Effector memory CD8-positive, alpha-beta T cell (primary cell): ENCODE measurements around the gene FOXO3.

Experiments
- ATAC-seq: fragments of 150-1000 bp; cut with Tn5 transposase; replicated peaks from 2 replicates; pipeline ENCODE4 v1.10.0; 2021; ENCODE audit warnings: mild to moderate bottlenecking, moderate library complexity
- DNase-seq, 3 experiments: peaks; one replicate each; pipeline ENCODE4 v3.0.0; 2021
- H3K27ac Mint-ChIP-seq, 2 donors: one replicate each; pipeline ENCODE4 v1.8.0; 2022; ENCODE audit warnings: mild to moderate bottlenecking in 2 of 2, mixed read lengths in 2 of 2, moderate library complexity in 2 of 2
- H3K27me3 Mint-ChIP-seq, 2 donors: one replicate each; pipeline ENCODE4 v1.8.0; 2022; ENCODE audit warnings: mixed read lengths in 2 of 2
- H3K36me3 Mint-ChIP-seq: one replicate; pipeline ENCODE4 v1.8.0; 2022; ENCODE audit warnings: mild to moderate bottlenecking, moderate library complexity, mixed read lengths; ENCODE audit not compliant: insufficient read depth
- H3K4me1 Mint-ChIP-seq, 2 donors: one replicate each; pipeline ENCODE4 v1.8.0; 2022; ENCODE audit warnings: low read depth in 2 of 2, mixed read lengths in 2 of 2
- H3K4me3 Mint-ChIP-seq, 2 donors: one replicate each; pipeline ENCODE4 v1.8.0; 2022; ENCODE audit warnings: mild to moderate bottlenecking in 2 of 2, mixed read lengths in 2 of 2, moderate library complexity in 2 of 2
- H3K9me3 Mint-ChIP-seq, 2 donors: one replicate each; pipeline ENCODE4 v1.8.0; 2022; ENCODE audit warnings: mixed read lengths in 2 of 2

The FOXO3 gene

GRCh38 chr6:108604156-108604555 lies 43.4 kb downstream of the FOXO3 start:
- no peak for ATAC-seq
- peaks cover 21 to 47% of the 10 kb centered on the region in 2 donors for H3K4me1 Mint-ChIP-seq

GRCh38 chr6:108606250-108606690 lies 45.6 kb downstream of the FOXO3 start:
- H3K36me3 Mint-ChIP-seq: peaks cover 2% of the 10 kb centered on the region
- peaks cover 22 to 68% of the 10 kb centered on the region in 2 donors for H3K4me1 Mint-ChIP-seq
- ATAC-seq (no peak), DNase-seq (no peak)
- no peak overlapping the region for H3K27ac Mint-ChIP-seq
- H3K4me3 Mint-ChIP-seq: no peak overlapping the region
- H3K27me3 Mint-ChIP-seq: no peaks in the 10 kb centered on the region
- no peaks in the 10 kb centered on the region for H3K9me3 Mint-ChIP-seq

More at GRCh38 chr6:108604156-108604555, 43.4 kb downstream of the FOXO3 start:
- H3K36me3 Mint-ChIP-seq: peaks cover 5% of the 10 kb centered on the region
- DNase-seq: no peak
- no peak overlapping the region for H3K27ac Mint-ChIP-seq
- no peaks in the 10 kb centered on the region for H3K9me3 Mint-ChIP-seq
- H3K27me3 Mint-ChIP-seq: no peaks in the 10 kb centered on the region
- no peak overlapping the region for H3K4me3 Mint-ChIP-seq

- Mint-ChIP-seq H3K4me3 (no peak overlapping the region), H3K4me1 (peaks cover 21 to 67% of the 10 kb centered on the region in 2 donors), H3K27me3 (no peaks in the 10 kb centered on the region), H3K9me3 (no peaks in the 10 kb centered on the region), H3K27ac (peak overlapping the region in 1 of 2 donors; percentile 31), H3K36me3 (peaks cover 2% of the 10 kb centered on the region)
- ATAC-seq: no peak
- no peak for DNase-seq
Measured at GRCh38 chr6:108608453-108609275, 47.9 kb downstream of the FOXO3 start.

DNA sequence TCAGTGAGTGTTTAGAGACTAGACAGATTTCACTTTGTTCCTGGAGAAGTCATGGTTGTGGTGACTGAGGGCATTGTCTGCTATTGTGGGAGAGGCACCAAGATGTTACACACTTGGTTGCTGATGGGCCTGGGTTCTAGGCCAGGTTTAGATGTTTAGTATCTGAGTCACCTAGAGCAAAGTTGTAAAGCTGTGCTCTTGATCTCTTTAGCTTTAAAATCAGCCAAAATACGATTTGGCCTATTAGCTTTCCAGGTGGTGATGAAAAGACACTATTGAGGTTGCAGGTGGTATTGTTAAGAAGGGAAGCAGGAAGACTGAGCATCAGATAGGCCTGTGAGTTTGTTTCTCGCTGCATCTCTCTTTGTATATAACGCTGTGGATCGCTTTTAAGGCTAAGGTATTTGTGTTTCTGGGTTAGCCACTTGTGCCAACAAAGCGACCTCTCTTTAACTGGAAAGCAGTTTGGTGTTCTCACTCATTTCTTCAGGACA lies 48.6 kb downstream of the FOXO3 start:
- H3K36me3 Mint-ChIP-seq: peaks cover 2% of the 10 kb centered on the region
- no peak overlapping the region for H3K4me3 Mint-ChIP-seq
- H3K27ac Mint-ChIP-seq: no peak overlapping the region
- H3K4me1 Mint-ChIP-seq: peaks cover 21 to 72% of the 10 kb centered on the region in 2 donors
- no peak for ATAC-seq
- no peaks in the 10 kb centered on the region for H3K9me3 Mint-ChIP-seq
- DNase-seq: no peak
- no peaks in the 10 kb centered on the region for H3K27me3 Mint-ChIP-seq

DNA sequence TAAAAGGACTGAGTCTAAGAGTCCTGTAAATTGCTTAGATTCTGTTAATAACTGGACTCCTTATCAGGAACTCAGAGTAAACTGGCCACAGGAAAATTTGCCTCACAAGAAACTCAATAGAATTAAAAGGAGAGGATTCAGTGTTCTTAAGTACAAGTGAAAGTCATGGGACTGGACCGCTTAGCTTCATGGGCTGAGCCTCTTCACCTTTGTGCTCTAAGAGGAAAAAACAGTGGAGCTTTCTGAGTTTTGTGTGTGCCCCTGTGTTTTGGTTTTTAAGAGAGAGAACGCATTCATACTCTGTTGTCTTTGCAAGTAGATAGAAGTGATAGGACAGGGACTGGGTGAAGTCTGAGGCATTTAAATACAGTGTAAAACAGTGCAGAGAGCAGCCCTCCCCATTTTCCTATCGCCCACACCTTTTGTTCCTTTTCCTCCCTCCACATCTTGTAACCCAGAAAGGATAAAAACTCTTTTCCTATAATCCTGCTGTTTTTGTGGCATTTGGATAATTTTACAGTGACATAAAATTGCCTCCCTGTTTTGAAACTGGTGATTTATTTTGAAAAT lies 49.6 kb downstream of the FOXO3 start:
- Mint-ChIP-seq H3K4me1 (peaks cover 25 to 74% of the 10 kb centered on the region in 2 donors), H3K4me3 (no peak overlapping the region), H3K36me3 (peaks cover 2% of the 10 kb centered on the region), H3K27me3 (no peaks in the 10 kb centered on the region), H3K9me3 (no peaks in the 10 kb centered on the region), H3K27ac (no peak overlapping the region)
- DNase-seq (no peak), ATAC-seq (no peak)

DNA sequence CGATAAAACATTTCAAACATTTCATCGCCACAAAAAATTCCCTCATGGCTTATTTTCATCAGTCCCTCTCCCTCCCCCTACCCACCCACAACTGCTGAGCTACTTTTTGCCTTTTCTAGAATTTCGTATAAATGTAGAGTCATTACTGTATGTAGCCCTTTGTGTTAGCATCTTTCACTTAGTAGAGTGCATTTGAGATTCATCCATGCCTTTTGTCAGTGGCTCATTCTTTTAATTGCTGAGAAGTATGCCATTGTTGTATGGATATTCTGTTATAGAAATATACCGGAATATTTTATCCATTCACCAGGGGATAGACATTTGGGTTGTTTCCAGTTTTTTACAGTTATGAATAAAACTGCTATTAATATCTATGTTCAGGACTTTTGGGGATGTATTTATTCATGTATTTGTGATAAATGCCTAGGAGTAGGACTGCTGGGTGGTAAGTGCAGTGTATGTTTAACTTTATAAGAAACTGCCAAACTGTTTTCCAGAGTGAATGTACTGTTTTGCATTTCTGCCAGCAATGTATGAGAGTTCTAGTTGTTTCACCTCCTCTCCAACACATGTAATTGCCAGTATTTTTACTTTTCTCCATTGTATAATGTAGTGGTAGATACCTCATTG lies 50.4 kb downstream of the FOXO3 start:
- Mint-ChIP-seq H3K4me3 (no peak overlapping the region), H3K27me3 (no peaks in the 10 kb centered on the region), H3K4me1 (peaks cover 23 to 71% of the 10 kb centered on the region in 2 donors), H3K36me3 (peaks cover 4% of the 10 kb centered on the region), H3K9me3 (no peaks in the 10 kb centered on the region), H3K27ac (no peak overlapping the region)
- DNase-seq (no peak), ATAC-seq (no peak)

GRCh38 chr6:108612852-108613251 lies 52.1 kb downstream of the FOXO3 start:
- Mint-ChIP-seq H3K36me3 (peaks cover 3% of the 10 kb centered on the region), H3K27me3 (no peaks in the 10 kb centered on the region), H3K4me1 (peaks cover 18 to 68% of the 10 kb centered on the region in 2 donors), H3K4me3 (no peak overlapping the region), H3K27ac (no peak overlapping the region), H3K9me3 (no peaks in the 10 kb centered on the region)
- DNase-seq (no peak), ATAC-seq (no peak)

GRCh38 chr6:108616544-108616943 lies 55.8 kb downstream of the FOXO3 start:
- H3K27ac Mint-ChIP-seq: no peak overlapping the region
- ATAC-seq: no peak
- H3K4me3 Mint-ChIP-seq: no peak overlapping the region
- H3K27me3 Mint-ChIP-seq: no peaks in the 10 kb centered on the region
- H3K4me1 Mint-ChIP-seq: peaks cover 28 to 67% of the 10 kb centered on the region in 2 donors
- H3K9me3 Mint-ChIP-seq: no peaks in the 10 kb centered on the region
- peaks cover 9% of the 10 kb centered on the region for H3K36me3 Mint-ChIP-seq
- DNase-seq: no peak

DNA sequence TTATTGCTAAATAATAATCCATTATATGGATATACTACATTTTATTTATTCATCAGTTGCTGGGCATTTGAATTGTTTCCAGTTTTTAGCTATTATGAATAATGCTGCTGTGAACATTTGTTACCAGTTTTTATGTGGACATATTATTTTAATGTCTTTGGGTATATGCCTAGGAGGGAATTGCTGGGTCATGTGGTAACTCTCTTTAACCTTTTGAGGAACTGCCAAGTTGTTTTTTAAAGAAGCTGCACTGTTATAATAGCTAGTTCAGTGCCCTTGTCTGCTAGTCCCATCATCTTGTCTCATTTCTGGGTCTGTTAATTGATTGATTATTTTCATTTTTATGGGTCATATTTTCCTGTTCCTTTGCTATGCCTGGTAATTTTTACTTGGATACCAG lies 56.3 kb downstream of the FOXO3 start:
- Mint-ChIP-seq H3K27ac (no peak overlapping the region), H3K9me3 (no peaks in the 10 kb centered on the region), H3K4me3 (no peak overlapping the region), H3K27me3 (no peaks in the 10 kb centered on the region), H3K4me1 (peaks cover 32 to 67% of the 10 kb centered on the region in 2 donors), H3K36me3 (peaks cover 9% of the 10 kb centered on the region)
- DNase-seq (no peak), ATAC-seq (no peak)

- Mint-ChIP-seq H3K27ac (peak overlapping the region in 1 of 2 donors; percentile 13), H3K27me3 (no peaks in the 10 kb centered on the region), H3K4me1 (peaks cover 44 to 76% of the 10 kb centered on the region in 2 donors), H3K4me3 (peak overlapping the region; percentile 45 to 51), H3K36me3 (peaks cover 9% of the 10 kb centered on the region), H3K9me3 (no peaks in the 10 kb centered on the region)
- no peak for DNase-seq
- ATAC-seq: no peak
Measured at GRCh38 chr6:108618623-108619152, 58.0 kb downstream of the FOXO3 start.

DNA sequence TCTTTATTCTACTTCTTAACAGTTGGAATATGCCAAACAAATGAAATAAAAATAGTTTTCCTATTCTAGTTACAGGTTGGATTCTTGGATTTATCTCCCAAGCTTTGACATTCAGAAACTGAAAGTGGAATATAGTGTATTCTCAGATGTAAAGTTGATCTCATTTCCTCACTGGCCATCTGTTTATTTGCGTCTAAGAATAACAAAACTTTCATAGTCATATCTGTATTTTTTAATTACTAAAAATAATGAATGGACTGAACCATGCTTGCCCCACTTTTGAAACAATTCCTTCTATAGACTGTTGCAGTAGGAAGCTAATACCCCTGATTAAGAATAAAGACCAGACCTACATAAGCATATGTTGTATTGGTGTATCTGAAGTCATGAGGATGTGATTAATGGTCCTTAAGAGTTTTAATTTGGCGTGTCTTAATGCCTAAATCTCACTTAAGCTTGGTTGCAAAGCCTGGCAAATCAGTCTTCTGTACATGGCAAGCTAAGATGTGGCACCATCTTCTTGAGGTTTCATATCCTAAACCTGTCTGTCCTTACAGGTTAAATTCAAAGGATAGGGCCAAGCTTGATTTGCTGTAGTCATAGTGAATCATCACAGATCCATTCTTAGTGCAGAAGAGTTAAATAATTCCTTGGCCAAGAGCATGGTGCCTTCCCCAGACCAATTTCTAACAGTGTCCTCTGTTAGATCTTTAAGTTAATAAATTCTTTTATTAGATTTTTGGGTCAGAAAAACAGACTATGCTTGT lies 58.9 kb downstream of the FOXO3 start:
- peak overlapping the region; percentile 45 to 51 for H3K4me3 Mint-ChIP-seq
- H3K27me3 Mint-ChIP-seq: no peaks in the 10 kb centered on the region
- DNase-seq: no peak
- ATAC-seq: no peak
- H3K36me3 Mint-ChIP-seq: peaks cover 9% of the 10 kb centered on the region
- H3K27ac Mint-ChIP-seq: peak overlapping the region in 1 of 2 donors; percentile 13
- H3K4me1 Mint-ChIP-seq: peaks cover 41 to 67% of the 10 kb centered on the region in 2 donors
- no peaks in the 10 kb centered on the region for H3K9me3 Mint-ChIP-seq

DNA sequence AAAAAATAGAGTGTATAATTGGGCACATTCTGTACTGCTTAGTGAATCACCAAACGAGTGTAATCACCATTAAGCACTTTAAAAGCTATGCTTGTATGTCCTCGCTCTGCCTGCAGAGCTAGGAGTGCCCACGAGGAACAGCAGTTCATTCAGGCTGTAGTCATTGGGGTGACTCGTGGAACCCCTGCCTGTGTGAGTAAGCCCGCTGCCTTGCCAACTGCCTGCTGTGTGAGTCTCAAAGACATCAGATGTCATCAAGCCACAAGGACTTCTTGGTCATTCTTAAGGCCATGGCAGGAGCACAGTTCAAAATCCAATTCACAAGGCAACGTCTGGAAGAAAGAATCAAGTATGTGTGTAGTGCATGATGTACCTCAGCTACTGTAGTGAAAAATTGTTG lies 60.4 kb downstream of the FOXO3 start:
- peaks cover 8% of the 10 kb centered on the region for H3K36me3 Mint-ChIP-seq
- ATAC-seq (no peak), DNase-seq (no peak)
- H3K9me3 Mint-ChIP-seq: no peaks in the 10 kb centered on the region
- H3K27me3 Mint-ChIP-seq: no peaks in the 10 kb centered on the region
- H3K27ac Mint-ChIP-seq: peak overlapping the region in 1 of 2 donors; percentile 84
- no peak overlapping the region for H3K4me3 Mint-ChIP-seq
- H3K4me1 Mint-ChIP-seq: peaks cover 37 to 71% of the 10 kb centered on the region in 2 donors
